HG03342 (cell line): ENCODE results near the gene CDH13.

Experiments
- ATAC-seq: cut with Tn5 transposase; IDR thresholded peaks from one replicate; pipeline ENCODE4 v1.9.1; 2021; ENCODE audit warnings: mild to moderate bottlenecking, moderate library complexity; ENCODE audit not compliant: unreplicated experiment

Gene CDH13

GRCh38 chr16:82987767-82988166 lies 361.0 kb downstream of the CDH13 start:
- no peak for ATAC-seq

- no peak for ATAC-seq
These were observed 363.4 kb downstream of the CDH13 start for GRCh38 chr16:82990155-82990554.

- no peak for ATAC-seq
These were observed 364.6 kb downstream of the CDH13 start for GRCh38 chr16:82991410-82991809.

GRCh38 chr16:82991966-82992675 lies 365.4 kb downstream of the CDH13 start:
- ATAC-seq: no peak

- ATAC-seq: no peak
These were observed 366.0 kb downstream of the CDH13 start for GRCh38 chr16:82992786-82993185.

GRCh38 chr16:82993415-82993814 lies 366.6 kb downstream of the CDH13 start:
- ATAC-seq: no peak

- ATAC-seq: no peak
These were observed 367.2 kb downstream of the CDH13 start for GRCh38 chr16:82993926-82994325.

GRCh38 chr16:82995286-82995923 lies 368.6 kb downstream of the CDH13 start:
- no peak for ATAC-seq

GRCh38 chr16:82995924-82996441 lies 369.2 kb downstream of the CDH13 start:
- ATAC-seq: no peak

- no peak for ATAC-seq
These were observed 370.0 kb downstream of the CDH13 start for GRCh38 chr16:82996814-82997213.

- ATAC-seq: no peak
These were observed 372.9 kb downstream of the CDH13 start for GRCh38 chr16:82999711-83000110.

- no peak for ATAC-seq
These were observed 375.9 kb downstream of the CDH13 start for GRCh38 chr16:83002351-83003334.

- ATAC-seq: no peak
These were observed 378.3 kb downstream of the CDH13 start for GRCh38 chr16:83004868-83005652.

- no peak for ATAC-seq
These were observed 378.9 kb downstream of the CDH13 start for GRCh38 chr16:83005653-83006160.

GRCh38 chr16:83010776-83011720 lies 384.3 kb downstream of the CDH13 start:
- ATAC-seq: no peak

GRCh38 chr16:83011939-83012338 lies 385.2 kb downstream of the CDH13 start:
- no peak for ATAC-seq

GRCh38 chr16:83013071-83013470 lies 386.3 kb downstream of the CDH13 start:
- ATAC-seq: no peak

GRCh38 chr16:83019963-83020362 lies 393.2 kb downstream of the CDH13 start:
- ATAC-seq: no peak

- ATAC-seq: no peak
These were observed 394.3 kb downstream of the CDH13 start for GRCh38 chr16:83021045-83021444.
